ENCODE data around the gene MON2. TPM values are rescaled to one million over a fixed set of nuclear protein-coding genes. Genes with fewer than 3 reads are reported as not detected.

The MON2 gene
- total and polyA plus RNA-seq, 4 donors, result 11.9 to 175 (median 33.3) TPM

GRCh38 chr12:62533755-62534107, 67.1 kb downstream of the MON2 start:
- no peak for ATAC-seq (ENCODE audit: insufficient read depth, low FRiP score)
- Histone ChIP-seq H3K9ac (ENCODE audit: insufficient read depth in 1 of 2, low read length in 2 of 2) (no peak overlapping the region), H3K4me3 (no peak overlapping the region), H3K36me3 (ENCODE audit: control insufficient read depth in 4 of 4, insufficient read depth in 4 of 4, low read length in 4 of 4) (peaks cover 3 to 32% (median 9%) of the 10 kb centered on the region in 4 donors), H3K27me3 (ENCODE audit: control insufficient read depth in 3 of 3, insufficient read depth in 3 of 3, low read length in 2 of 3) (no peaks in the 10 kb centered on the region), H3K9me3 (ENCODE audit: control insufficient read depth in 4 of 4, insufficient read depth in 3 of 4, low read length in 3 of 4) (no peaks in the 10 kb centered on the region), H3K27ac (ENCODE audit: low read depth in 1 of 2, low read length in 1 of 2) (no peak overlapping the region), H3K4me1 (ENCODE audit: control insufficient read depth in 5 of 5, insufficient read depth in 5 of 5, low read length in 5 of 5) (peaks cover 0 to 2% (median 0%) of the 10 kb centered on the region in 5 donors)
- whole genome bisulfite sequencing, 2 donors, result 94 to 97% methylated on average over 2 of the region's 2 CpGs
- TF ChIP-seq CTCF (IDR thresholded peaks at IDR 0.05; ENCODE audit: control extremely low read depth, extremely low read depth), result no peak
- peak in 1 of 3 donors; percentile 10 for DNase-seq

DNA sequence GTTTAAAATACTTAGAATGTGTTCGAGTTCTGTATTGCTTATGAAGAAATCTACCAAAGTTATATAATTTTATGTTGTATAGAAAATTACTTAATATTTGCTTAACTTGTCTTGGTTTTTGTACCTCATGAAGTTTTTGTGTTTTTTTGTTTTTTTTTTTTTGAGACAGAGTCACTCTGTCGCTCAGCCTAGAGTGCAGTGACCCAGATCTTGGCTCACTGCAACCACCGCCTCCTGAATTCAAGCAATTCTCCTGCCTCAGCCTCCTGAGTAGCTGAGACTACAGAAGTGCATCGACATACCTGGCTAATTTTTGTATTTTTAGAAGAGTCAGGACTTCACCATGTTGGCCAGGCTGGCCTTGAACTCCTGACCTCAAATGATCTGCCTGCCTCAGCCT, 69.9 kb downstream of the MON2 start:
- DNase-seq, result no peak
- no peak overlapping the region for H3K27ac ChIP-seq (ENCODE audit: low read depth in 1 of 2, low read length in 1 of 2)
- WGBS, 2 donors, result 72 to 84% methylated on average over 4 of the region's 4 CpGs
- H3K4me1 ChIP-seq (ENCODE audit: control insufficient read depth in 5 of 5, insufficient read depth in 5 of 5, low read length in 5 of 5), result peaks cover 0 to 2% (median 0%) of the 10 kb centered on the region in 5 donors
- no peak overlapping the region for H3K9ac ChIP-seq (ENCODE audit: insufficient read depth in 1 of 2, low read length in 2 of 2)
- ATAC-seq (ENCODE audit: insufficient read depth, low FRiP score), result no peak
- no peaks in the 10 kb centered on the region for H3K9me3 ChIP-seq (ENCODE audit: control insufficient read depth in 4 of 4, insufficient read depth in 3 of 4, low read length in 3 of 4)
- peaks cover 3 to 34% (median 13%) of the 10 kb centered on the region in 4 donors for H3K36me3 ChIP-seq (ENCODE audit: control insufficient read depth in 4 of 4, insufficient read depth in 4 of 4, low read length in 4 of 4)
- TF ChIP-seq CTCF (IDR thresholded peaks at IDR 0.05; ENCODE audit: control extremely low read depth, extremely low read depth), result no peak
- no peak overlapping the region for H3K4me3 ChIP-seq
- H3K27me3 ChIP-seq (ENCODE audit: control insufficient read depth in 3 of 3, insufficient read depth in 3 of 3, low read length in 2 of 3), result no peaks in the 10 kb centered on the region

DNA sequence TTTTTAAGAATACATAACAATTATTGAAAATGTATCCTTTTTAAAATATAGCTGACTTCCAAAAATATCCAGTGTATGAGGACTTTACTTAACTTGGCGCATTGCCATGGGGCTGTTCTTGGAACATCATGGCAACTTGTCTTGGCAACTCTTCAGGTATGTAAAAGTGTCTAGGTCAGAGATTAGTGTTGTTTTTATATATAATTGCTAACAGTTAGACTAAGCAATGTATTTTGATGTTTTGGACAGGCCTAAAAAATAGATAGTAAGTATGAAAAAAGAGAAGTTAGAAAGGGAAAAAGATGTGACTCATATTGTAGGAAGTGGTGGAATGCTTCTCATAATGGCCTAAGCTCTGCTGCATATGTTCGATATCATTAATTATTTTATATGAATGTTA, 70.9 kb downstream of the MON2 start:
- ATAC-seq (ENCODE audit: insufficient read depth, low FRiP score) (no peak), DNase-seq (peak; percentile 20 to 48 (median 39))
- Histone ChIP-seq H3K36me3 (ENCODE audit: control insufficient read depth in 4 of 4, insufficient read depth in 4 of 4, low read length in 4 of 4) (peaks cover 3 to 34% (median 14%) of the 10 kb centered on the region in 4 donors), H3K27ac (ENCODE audit: low read depth in 1 of 2, low read length in 1 of 2) (no peak overlapping the region), H3K4me3 (no peak overlapping the region), H3K4me1 (ENCODE audit: control insufficient read depth in 5 of 5, insufficient read depth in 5 of 5, low read length in 5 of 5) (peaks cover 0 to 2% (median 0%) of the 10 kb centered on the region in 5 donors), H3K27me3 (ENCODE audit: control insufficient read depth in 3 of 3, insufficient read depth in 3 of 3, low read length in 2 of 3) (no peaks in the 10 kb centered on the region), H3K9me3 (ENCODE audit: control insufficient read depth in 4 of 4, insufficient read depth in 3 of 4, low read length in 3 of 4) (no peaks in the 10 kb centered on the region), H3K9ac (ENCODE audit: insufficient read depth in 1 of 2, low read length in 2 of 2) (no peak overlapping the region)
- TF ChIP-seq CTCF (IDR thresholded peaks at IDR 0.05; ENCODE audit: control extremely low read depth, extremely low read depth), result no peak
- 82 to 84% methylated on average over 2 of the region's 2 CpGs for WGBS, 2 donors

- no peak for TF ChIP-seq CTCF (IDR thresholded peaks at IDR 0.05; ENCODE audit: control extremely low read depth, extremely low read depth)
- H3K4me1 ChIP-seq (ENCODE audit: control insufficient read depth in 5 of 5, insufficient read depth in 5 of 5, low read length in 5 of 5), result peaks cover 0 to 2% (median 0%) of the 10 kb centered on the region in 5 donors
- DNase-seq (no peak), ATAC-seq (ENCODE audit: insufficient read depth, low FRiP score) (no peak)
- H3K27me3 ChIP-seq (ENCODE audit: control insufficient read depth in 3 of 3, insufficient read depth in 3 of 3, low read length in 2 of 3), result no peaks in the 10 kb centered on the region
- peaks cover 0 to 27% (median 12%) of the 10 kb centered on the region in 4 donors for H3K36me3 ChIP-seq (ENCODE audit: control insufficient read depth in 4 of 4, insufficient read depth in 4 of 4, low read length in 4 of 4)
- no peak overlapping the region for H3K4me3 ChIP-seq
- H3K9ac ChIP-seq (ENCODE audit: insufficient read depth in 1 of 2, low read length in 2 of 2), result no peak overlapping the region
- H3K27ac ChIP-seq (ENCODE audit: low read depth in 1 of 2, low read length in 1 of 2), result no peak overlapping the region
- H3K9me3 ChIP-seq (ENCODE audit: control insufficient read depth in 4 of 4, insufficient read depth in 3 of 4, low read length in 3 of 4), result no peaks in the 10 kb centered on the region
- WGBS, 2 donors, result 46 to 73% methylated on average over 2 of the region's 2 CpGs
Measured at GRCh38 chr12:62540354-62540753, 73.7 kb downstream of the MON2 start.

Data from lung (tissue), 12 donors.